Smooth muscle cell of trachea (primary cell): ENCODE results near the gene RASL10B. TPM values are rescaled to one million over a fixed set of nuclear protein-coding genes. Genes with fewer than 3 reads are reported as not detected.

Experiments
- total RNA-seq: library from RNA; depleted of rRNA; stranded (reverse); fragments of >200 nt; gene quantifications from 2 replicates; pipeline ENCODE4 v1.2.1, GENCODE V29; 2014

Gene RASL10B
- 0.58 and 4.6 TPM in 2 replicates for total RNA-seq

DNA sequence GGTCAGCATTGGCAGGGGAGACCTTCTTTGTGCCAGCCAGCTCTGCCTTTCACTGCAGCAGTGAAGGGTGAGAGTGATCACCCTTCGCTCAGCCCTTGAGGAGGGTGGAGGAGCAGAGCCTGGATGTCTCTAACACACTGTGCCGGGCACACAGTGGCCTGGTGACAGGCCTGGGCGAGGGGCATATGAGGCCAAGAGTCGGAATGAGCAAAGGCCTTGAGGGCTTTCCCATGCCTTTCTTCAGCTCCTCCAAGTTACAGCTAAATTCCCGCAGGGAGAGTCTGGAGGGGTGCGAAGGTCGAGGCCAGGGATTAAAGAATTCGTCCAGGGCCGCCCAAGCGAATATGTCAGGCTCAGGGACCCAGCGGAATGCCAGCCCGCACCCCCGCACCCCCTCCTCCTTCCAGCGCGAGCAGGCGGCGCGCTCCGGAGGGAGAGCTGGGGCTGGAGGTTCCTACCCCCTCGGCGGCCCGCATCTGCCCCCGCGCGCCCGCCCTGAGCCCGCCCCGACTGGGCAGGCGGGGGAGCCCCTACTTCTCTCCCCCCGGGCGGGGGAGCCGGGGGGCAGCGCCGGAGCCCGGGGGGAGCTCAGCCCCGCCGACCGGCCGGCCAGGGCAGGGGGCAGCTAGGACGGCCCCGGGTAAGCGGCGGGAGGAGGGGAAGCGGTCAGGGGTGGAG lies at the start of gene RASL10B:
Gene RASL10B (plus strand): TSS at position 401 of the 678 bp plus-strand sequence. CDS start 3,546 bp downstream, outside the sequence.

DNA sequence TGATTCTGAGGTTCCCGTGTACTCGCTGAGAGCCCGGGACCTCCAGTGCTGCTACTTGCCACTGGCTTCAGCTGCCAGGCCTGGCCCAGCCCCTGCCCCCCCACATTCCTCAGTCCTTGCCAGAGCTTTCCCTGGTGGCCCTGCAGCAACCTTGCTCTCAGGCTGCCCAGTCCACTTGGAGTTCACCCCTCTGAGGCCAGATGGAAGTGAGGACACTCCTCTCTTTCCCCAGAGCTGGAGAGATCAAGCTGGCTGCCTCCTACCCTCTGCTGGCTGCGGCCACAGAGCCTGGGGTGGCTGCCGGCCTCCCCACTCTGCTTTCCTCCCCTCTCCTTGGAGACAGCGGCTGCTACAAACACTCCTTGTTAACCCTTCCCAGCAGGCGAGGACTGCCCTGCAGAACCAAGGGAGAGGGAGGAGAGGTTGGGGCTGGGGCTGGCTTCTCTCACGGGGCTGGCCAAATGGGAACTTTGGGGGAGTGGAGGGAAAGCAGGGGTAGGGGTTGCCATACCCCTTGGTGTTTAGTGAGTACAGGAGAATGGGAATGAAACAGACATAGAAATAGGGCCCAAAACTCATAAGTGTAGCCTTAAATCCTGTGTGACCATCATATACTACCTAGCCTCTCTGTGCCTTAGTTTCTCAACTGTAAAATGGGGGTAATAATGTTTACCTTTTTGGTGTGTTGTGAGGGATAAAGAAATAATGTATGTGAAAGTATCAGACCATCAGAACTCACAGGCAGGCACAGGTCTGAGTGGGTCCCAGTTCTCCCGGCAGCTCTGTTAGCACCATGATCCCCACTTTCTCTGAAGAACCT lies 21.7 kb downstream of the RASL10B start, which contains the start of gene GAS2L2:
Gene GAS2L2 (minus strand): TSS at position 295 of the 820 bp plus-strand sequence. CDS start 389 bp downstream, outside the sequence.

DNA sequence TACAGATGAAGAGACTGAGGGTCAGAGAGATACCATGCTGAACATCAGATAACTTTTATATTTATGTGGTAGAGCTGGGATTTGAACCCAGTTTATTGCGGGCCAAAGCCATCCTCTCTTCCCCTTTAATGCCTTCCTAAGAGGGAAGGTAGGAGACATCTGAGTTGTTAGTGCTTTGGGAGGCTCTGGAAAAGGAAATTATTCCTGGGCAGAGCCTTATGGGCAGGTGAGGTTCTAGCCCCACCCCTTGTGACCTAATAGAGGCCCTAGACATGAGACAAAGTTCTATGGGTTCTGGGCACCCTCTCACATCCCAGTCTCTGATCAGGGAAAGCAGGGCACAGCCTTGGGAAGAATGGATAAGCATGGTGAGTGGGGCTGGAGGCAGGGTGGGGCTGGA lies 29.1 kb downstream of the RASL10B start, which contains the start of gene C17orf50:
Gene C17orf50 (plus strand): TSS at position 301 of the 400 bp plus-strand sequence. CDS start 55 bp downstream, at position 356.

Other genes with a start within 250 kb of the RASL10B start
- gene SLFN12L, start 194.0 kb upstream of the RASL10B start, total RNA-seq, result 0.15 and 0.17 TPM in 2 replicates
- gene SLFN14, start 170.8 kb upstream of the RASL10B start, total RNA-seq, result not detected in 2 replicates
- 6.4 and 10.4 TPM in 2 replicates for gene PEX12, start 153.1 kb upstream of the RASL10B start, total RNA-seq
- gene AP2B1, start 144.3 kb upstream of the RASL10B start, total RNA-seq, result 104 and 130 TPM in 2 replicates
- gene GAS2L2, start 21.6 kb downstream of the RASL10B start, total RNA-seq, result not detected in 2 replicates
- gene C17orf50, start 29.2 kb downstream of the RASL10B start, total RNA-seq, result not detected in 2 replicates
- 1.2 TPM in 1 of 2 replicates, not detected in the other for gene MMP28, start 64.0 kb downstream of the RASL10B start, total RNA-seq
- 52.8 and 62.8 TPM in 2 replicates for gene TAF15, start 77.8 kb downstream of the RASL10B start, total RNA-seq
- not detected in 2 replicates for gene HEATR9, start 137.3 kb downstream of the RASL10B start, total RNA-seq
- gene CCL5, start 148.7 kb downstream of the RASL10B start, total RNA-seq, result 0.50 TPM in 1 of 2 replicates, not detected in the other
- 0.66 and 0.87 TPM in 2 replicates for gene RDM1, start 199.1 kb downstream of the RASL10B start, total RNA-seq
- not detected in 2 replicates for gene LYZL6, start 212.1 kb downstream of the RASL10B start, total RNA-seq
- not detected in 2 replicates for gene CCL16, start 249.9 kb downstream of the RASL10B start, total RNA-seq